ENCODE measurements around the gene PPIB. TPM values are rescaled to one million over a fixed set of nuclear protein-coding genes. Genes with fewer than 3 reads are reported as not detected.

Gene PPIB
- total RNA-seq, 1 experiment from 2014 or later, result 433 TPM

GRCh38 chr15:64112073-64112772, 50.6 kb downstream of the PPIB start:
- H3K27ac Mint-ChIP-seq, result peak overlapping the region in 1 of 3 experiments; percentile 53; a peak in 1 of 7 replicates
- H3K36me3 Mint-ChIP-seq (ENCODE audit: insufficient read depth in 1 of 3, low read depth in 3 of 3), result peaks cover 5 to 21% (median 19%) of the 10 kb centered on the region in 3 experiments; a peak in 5 of 7 replicates
- Histone ChIP-seq H3K9me3 (ENCODE audit: control insufficient read depth, low read depth, low read length) (no peaks in the 10 kb centered on the region), H4K20me1 (ENCODE audit: control insufficient read depth, insufficient read depth, insufficient read length) (no peaks in the 10 kb centered on the region), H3K14ac (ENCODE audit: insufficient read depth, low read length) (no peak overlapping the region), H3K79me1 (ENCODE audit: insufficient read depth, low read depth, low read length, poor library complexity, severe bottlenecking) (no peaks in the 10 kb centered on the region), H3K4me1 (ENCODE audit: insufficient read depth, low read length) (no peaks in the 10 kb centered on the region), H3K56ac (ENCODE audit: insufficient read length, low read depth, low read length) (no peak overlapping the region), H2BK12ac (ENCODE audit: insufficient read length, low read depth, low read length) (no peak overlapping the region), H2AFZ (ENCODE audit: low read length) (no peak overlapping the region), H3K23me2 (ENCODE audit: insufficient read length, low read depth, low read length, poor library complexity, severe bottlenecking) (no peaks in the 10 kb centered on the region), H3K18ac (ENCODE audit: insufficient read length, low read depth, low read length) (no peak overlapping the region), H2BK20ac (ENCODE audit: low read depth, low read length, poor library complexity, severe bottlenecking) (no peak overlapping the region), H3K27ac (ENCODE audit: insufficient read length, low read depth, low read length) (no peak overlapping the region), H4K5ac (ENCODE audit: insufficient read length, low read depth, low read length) (no peak overlapping the region), H2BK5ac (ENCODE audit: insufficient read length, low read length) (no peak overlapping the region), H3K79me2 (ENCODE audit: insufficient read depth, low read length) (no peaks in the 10 kb centered on the region), H3K27me3 (ENCODE audit: insufficient read depth, low read length) (no peaks in the 10 kb centered on the region), H4K8ac (replicated peaks; ENCODE audit: insufficient read length, low read depth, low read length) (no peak overlapping the region), H2AK5ac (ENCODE audit: insufficient read length, low read length) (no peak overlapping the region), H3T11ph (ENCODE audit: low read length) (no peak overlapping the region), H2BK15ac (ENCODE audit: low read depth, low read length) (no peak overlapping the region), H3K23ac (ENCODE audit: insufficient read length, low read depth, low read length) (no peak overlapping the region), H3K4ac (ENCODE audit: low read depth, low read length) (no peak overlapping the region), H3K9ac (ENCODE audit: extremely low read depth, insufficient read length, low read length) (no peak overlapping the region), H4K91ac (ENCODE audit: insufficient read length, low read depth, low read length) (no peak overlapping the region), H3K4me2 (ENCODE audit: insufficient read depth, insufficient read length, low read length) (no peak overlapping the region), H2BK120ac (ENCODE audit: low read depth, low read length, poor library complexity, severe bottlenecking) (no peak overlapping the region)
- no CpG with 5 or more reads among the region's 4 CpGs for WGBS (ENCODE audit: extremely low coverage, insufficient read length, low lambda C conversion rate)
- no peak for TF ChIP-seq CTCF (conservative IDR thresholded peaks at IDR 0.05)
- H3K4me3 Mint-ChIP-seq, result no peak overlapping the region
- no peaks in the 10 kb centered on the region for H3K9me3 Mint-ChIP-seq
- peaks cover 11 to 14% of the 10 kb centered on the region in 2 experiments for H3K4me1 Mint-ChIP-seq
- H3K27me3 Mint-ChIP-seq (ENCODE audit: low read depth), result no peaks in the 10 kb centered on the region
- DNase-seq, result no peak
